D341Med (cell line): ENCODE data around the gene ENC1.

Source experiments
- DNase-seq: peaks from one replicate; pipeline ENCODE4 v3.0.0; 2012; ENCODE audit warnings: low spot score

ENC1 gene

DNA sequence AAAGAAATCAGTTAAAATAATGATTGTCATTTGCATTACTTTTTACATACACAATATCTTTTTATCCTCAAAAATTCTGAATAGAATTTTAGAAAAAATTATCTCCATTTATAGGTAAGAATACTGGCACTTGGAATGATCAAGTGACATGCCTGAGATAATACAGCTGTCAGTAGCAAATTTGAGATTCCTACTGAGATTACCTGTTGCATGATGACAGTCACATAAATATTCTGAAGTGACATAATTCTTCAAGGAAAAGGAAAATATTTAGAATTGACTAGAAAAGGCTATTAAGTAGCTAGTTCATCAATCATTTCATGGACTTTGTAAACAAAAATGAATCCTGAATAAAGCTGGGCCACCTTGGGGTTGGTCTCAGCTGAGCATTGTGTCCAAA, 15.2 kb upstream of the ENC1 start:
- no peak for DNase-seq

DNA sequence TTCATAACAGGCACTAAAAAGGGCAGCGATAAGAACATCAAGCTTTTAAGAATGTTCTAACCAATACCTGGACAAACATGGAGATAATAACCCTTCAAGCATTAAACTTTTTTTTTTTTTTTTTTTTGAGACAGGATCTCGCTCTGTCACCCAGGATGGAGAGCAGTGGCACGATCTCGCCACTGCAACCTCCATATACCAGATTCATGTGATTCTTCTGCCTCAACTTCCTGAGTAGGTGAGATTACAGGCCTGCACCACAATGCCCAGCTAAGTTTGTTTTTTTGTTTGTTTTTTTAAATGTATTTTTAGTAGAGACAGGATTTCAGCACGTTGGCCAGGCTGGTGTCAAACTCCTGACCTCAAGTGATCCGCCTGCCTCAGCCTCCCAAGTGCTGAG, 14.7 kb upstream of the ENC1 start:
- no peak for DNase-seq

GRCh38 chr5:74653991-74654390, 13.5 kb upstream of the ENC1 start:
- no peak for DNase-seq

DNA sequence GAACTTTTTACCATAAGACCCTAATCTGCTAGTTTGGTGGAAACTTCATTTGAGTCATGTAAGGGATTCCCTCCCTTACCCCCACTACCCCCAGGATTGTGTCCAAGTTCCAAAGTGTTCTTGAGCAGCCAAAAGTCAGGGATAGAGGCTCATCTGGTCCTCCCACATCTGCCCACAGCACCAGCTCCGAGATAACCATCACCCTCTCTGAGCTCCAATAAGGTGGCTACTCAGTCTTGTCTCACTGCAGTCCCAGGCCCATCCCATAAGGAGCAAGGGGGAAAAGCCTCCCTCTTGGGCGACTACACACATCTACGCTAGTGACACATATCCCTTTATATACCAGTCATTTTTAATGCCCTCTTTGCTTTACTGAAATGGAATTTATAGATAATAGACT, 12.0 kb upstream of the ENC1 start:
- DNase-seq, result no peak

- DNase-seq, result no peak
Observed at GRCh38 chr5:74651710-74652109, 11.2 kb upstream of the ENC1 start.

GRCh38 chr5:74649421-74649973, 9.0 kb upstream of the ENC1 start:
- DNase-seq, result no peak

DNA sequence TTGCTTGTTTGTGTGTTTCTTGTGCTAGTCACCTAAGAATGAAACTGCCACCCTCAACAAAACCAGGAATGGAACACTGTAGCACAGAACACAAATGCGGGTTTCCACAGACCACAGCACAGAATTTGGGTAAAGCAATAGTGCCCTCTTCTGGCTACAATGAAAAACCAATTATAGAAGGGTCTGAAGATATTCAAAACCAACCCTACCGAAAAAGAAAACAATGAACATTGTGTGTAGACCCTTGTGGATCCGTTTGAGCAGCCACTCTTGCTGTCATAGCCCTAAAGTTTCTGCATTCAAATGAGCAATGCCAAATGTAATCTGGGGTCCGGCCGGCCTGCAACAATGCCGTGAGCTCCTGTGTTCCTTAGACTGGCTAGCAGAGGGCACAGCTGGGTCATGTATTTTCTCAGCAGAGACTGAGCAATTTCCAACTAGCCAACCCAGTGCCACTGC, 8.3 kb upstream of the ENC1 start:
- DNase-seq, result peak; percentile 68

GRCh38 chr5:74647096-74647495, 6.6 kb upstream of the ENC1 start:
- no peak for DNase-seq

- DNase-seq, result no peak
Observed at GRCh38 chr5:74643111-74643562, 2.6 kb upstream of the ENC1 start.

DNA sequence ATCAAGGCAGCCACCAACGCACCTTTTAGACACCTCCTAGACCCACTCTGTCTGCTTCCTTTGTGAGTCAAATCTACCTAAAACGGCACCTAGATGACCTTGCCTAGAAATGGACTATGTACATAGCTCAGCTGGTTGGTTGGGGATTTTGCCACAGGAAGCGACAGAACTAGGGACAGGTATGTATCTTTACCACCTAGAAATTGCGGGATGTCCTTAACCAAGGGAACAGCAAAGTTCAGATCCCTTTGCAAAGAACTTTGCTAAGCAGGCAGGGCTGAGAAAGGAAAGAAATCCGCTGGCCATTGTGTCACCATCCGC, 2.0 kb upstream of the ENC1 start:
- no peak for DNase-seq

DNA sequence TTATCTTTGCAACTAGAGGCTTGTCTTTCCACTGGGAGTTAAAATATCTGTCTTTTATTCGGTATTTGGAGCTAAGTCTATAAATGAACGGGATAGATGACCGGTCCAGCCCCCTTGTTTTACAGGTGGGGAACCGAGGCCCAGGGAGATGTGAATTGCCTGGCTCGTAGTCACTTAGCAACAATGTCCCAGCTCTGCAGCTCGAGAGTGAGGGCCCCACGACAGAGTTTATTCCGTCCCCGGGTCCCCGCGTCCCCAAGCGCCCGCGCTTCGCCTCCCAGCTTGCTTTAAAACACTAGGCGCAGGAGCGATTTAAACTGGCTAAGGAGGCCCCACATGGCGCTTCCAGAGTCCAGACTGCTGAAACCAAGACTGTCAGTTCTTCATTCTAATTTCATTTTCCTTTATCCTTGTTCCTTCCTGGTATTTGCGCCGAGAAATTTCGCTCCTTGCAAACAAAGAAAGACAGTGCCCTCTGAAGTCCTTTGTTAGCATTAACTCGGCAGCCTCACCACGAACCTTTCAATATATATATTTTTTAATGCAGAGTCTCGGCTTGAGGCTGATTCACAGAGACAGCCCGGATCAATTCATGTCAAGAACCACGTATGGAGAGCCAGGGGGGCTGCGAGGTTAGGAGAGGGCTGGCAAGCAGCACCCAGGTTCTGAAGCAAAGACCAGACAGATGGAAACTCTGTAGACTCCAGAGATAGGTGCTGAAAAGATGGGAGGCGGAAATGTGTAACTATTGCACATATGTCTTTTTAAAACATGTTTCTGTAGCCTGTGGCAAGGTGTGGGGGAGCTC, 1.4 kb upstream of the ENC1 start:
- DNase-seq, result peak; percentile 43

- DNase-seq, result peak; percentile 68
Observed at GRCh38 chr5:74640954-74641734, 616 bp upstream of the ENC1 start.

DNA sequence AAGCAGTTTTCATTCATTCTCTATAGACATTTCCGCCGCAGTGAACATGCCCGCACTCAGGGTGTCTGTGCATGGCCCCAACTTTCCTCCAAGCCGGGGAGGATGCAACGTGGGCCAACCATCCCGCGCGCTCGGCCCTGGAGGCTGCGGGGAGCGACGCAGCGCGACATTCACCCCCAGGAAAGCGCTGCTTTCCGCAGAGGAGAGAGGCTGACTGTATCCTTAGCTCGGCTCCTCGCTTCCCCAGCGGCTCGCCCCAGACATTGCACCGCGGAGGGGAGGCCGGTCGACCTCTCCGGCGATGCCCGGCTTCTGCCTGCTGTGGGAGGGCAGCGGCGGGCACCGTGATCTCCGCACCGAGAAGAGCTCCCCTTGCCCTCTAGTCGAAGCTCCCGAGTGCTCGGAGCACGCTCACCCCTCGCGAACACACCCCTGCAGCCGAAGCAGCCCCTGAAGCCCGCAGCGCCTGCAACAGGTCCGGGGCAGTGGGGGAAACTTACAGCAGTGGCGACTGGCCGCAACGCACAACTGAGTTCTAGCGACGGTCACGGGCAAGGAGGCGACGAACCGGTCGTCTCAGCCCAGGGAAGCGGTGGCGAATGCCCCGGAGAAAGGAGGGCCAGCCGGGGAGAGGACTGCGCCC, 600 bp downstream of the ENC1 start:
- DNase-seq, result peak; percentile 43

GRCh38 chr5:74638970-74639806, 1.3 kb downstream of the ENC1 start:
- no peak for DNase-seq

GRCh38 chr5:74638544-74638969, 2.0 kb downstream of the ENC1 start:
- DNase-seq, result no peak

DNA sequence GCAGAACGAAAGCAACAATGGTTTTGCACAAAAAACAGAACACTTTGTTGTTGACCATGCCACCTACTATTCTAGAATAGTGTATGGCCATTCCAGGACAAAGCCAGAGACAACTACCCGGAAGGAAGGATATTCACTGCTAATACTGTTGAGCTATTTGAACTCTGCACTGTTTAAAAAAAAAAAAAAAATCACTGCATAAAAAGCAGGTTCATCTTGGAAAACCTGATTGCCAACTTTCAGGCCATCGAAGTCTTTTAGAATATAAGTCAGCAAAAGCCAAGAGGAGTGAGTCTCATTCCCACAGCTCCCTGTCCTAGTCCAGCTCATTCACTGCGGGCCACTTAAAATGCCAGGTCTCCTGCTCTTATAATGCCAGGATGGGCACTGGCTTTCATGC, 4.0 kb downstream of the ENC1 start:
- DNase-seq, result no peak

DNA sequence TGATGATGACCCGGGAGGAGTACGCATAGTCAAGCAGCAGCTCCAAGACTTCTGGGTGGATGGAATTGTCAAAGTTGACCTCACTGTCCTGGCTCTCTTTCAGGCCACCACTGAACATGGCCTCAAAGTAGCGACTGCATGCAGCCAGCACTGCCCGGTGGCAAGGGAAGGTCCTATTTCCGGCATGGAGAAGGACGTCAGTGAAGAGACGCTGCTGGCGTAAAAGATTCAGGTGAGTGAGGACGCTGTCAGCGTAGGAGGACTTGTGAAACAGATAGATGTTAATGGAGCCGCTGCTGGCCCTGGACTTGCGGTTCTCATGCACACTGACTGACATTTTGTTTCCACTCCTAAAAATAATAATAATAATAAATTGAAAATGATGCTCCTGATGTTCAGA, 4.4 kb downstream of the ENC1 start:
- no peak for DNase-seq

DNA sequence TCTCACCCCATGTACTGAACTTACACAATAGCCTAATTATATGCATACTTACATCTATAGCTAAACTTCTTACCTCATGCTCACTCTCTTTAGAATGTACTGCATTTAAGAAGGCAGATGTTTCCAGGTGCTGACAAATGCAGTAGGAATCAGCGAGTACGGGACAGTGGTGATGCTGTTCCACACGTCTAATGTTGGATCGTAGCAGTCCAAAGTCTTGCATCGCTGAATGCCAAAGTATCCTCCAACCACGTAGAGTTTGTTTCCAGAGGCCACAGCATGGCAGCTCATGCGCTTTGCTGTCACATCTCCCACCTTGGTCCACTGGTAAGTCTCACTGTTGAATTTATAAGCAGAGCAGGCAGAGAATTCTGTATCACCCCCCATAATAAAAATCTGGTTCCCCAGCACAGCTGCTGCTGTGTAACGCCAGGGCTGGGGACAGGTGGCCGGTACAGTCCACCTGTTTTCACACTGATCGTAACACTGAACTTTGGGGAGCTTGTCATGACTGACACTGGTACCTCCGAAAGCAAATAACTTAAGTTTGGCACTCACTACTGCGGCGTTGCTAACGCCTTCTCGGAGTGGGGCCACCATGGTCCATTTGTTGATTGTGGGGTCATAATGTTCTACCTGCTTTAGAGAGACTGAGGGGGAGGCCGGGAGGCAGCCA, 5.8 kb downstream of the ENC1 start:
- DNase-seq, result no peak

DNA sequence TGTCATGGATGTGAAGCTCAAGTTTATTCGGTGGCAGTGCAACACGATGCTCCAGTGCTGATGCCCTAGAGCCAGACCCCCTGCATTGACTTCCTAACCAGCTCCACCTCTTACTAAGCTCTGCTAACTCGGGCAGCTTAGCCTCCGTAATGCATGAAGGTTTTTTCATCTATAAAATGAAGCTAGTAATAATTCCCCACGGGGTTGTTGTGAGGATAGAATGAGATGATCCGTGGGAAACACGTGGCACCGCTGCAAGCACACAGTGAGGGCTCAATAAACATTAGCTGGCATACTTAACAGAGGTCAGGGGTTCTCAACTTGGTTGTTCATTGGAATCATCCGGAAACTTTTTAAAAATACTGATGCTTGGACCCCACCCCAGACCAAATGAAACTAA, 6.8 kb downstream of the ENC1 start:
- DNase-seq, result peak; percentile 43

DNA sequence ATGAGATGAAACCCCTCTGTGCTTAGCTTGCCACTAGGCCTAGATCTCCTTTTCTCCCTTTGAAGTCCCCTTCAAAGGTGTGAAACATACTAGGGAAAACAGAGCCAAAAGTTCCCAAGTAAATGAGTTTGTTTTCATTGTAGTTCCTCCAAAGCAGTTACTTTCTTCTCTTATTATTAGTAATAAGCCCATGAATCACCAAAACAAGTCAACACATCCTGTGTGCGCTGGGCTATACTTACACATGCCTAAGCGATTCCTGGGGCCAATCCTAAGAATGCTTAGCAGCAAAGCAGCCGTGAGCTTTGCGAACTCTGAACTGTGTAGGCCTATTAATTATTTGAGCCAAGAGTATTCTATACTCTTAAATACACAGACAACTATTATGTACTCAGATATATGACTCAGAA, 7.6 kb downstream of the ENC1 start:
- no peak for DNase-seq
